C1 segment of cervical spinal cord (tissue), 14 donors: Measurements from ENCODE around the gene ZNF385B.

Experiments
- DNase-seq, 14 donors: peaks; one replicate each; lab custom pipeline; 2025; lab: John Stamatoyannopoulos, UW

Gene ZNF385B

GRCh38 chr2:179446476-179447141 lies 414.8 kb downstream of the ZNF385B start:
- DNase-seq = peak in 1 of 14 donors; percentile 39

DNA sequence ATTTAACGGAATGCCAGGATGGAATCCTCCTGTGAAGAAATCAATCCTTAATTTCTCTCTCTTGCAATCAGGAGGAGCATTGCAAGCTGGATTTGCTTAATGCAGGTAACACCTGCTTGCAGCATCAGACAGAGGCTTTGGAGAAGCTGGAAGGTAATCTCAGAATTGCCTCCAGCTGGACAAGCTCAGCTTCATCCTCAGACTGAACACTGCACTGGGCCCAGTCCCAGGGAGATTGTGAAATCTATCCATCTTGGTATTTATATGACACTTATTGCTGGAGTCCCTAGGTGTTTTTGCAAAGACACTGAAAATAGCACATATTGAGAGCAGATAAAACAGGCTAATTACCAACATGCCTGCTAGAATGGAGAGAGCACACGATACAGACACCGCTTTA lies 417.4 kb downstream of the ZNF385B start:
- no peak for DNase-seq

DNA sequence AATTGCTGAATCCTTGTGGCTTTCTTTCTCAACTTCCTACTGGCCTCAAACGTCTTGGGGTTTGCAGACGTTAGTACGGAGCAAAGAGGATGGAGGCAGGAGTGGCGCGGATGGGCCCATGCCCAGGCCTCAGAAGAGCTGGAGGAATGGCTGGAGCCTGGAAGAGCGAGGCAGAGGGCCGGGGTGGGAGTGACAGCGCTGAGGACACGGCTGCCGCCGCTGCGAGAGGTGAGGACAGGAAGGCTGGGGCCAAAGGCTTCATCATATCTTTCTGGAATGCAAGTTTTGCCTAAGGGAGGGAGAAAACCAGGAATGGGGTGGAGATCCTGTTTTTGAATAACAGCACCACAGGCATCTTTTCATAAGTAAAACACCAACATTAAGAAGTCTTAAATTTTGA lies 418.2 kb downstream of the ZNF385B start:
- DNase-seq = no peak

GRCh38 chr2:179442206-179442605 lies 419.2 kb downstream of the ZNF385B start:
- DNase-seq = no peak

GRCh38 chr2:179441551-179441950 lies 419.9 kb downstream of the ZNF385B start:
- no peak for DNase-seq

- no peak for DNase-seq
These were observed 420.7 kb downstream of the ZNF385B start for GRCh38 chr2:179440642-179441251.

- DNase-seq = no peak
These were observed 422.8 kb downstream of the ZNF385B start for GRCh38 chr2:179438654-179439053.

DNA sequence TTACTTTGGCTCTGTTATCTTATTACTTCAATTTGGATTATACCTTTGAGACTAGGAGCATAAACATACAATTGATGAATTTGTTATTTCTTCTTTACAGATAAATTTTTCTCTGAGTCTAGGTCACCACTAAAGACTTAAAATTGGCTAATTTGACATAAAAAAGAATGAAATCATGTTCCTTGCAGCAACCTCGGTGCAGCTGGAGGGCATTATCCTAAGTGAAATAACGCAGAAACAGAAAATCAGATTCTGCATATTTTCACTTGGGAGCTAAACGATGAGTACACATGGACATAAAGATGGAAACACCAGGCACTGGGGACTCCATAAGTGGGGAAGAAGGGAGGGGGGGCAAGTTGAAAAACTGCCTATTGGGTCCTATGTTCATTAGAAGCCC lies 424.0 kb downstream of the ZNF385B start:
- no peak for DNase-seq

- no peak for DNase-seq
These were observed 425.8 kb downstream of the ZNF385B start for GRCh38 chr2:179435566-179435965.

DNA sequence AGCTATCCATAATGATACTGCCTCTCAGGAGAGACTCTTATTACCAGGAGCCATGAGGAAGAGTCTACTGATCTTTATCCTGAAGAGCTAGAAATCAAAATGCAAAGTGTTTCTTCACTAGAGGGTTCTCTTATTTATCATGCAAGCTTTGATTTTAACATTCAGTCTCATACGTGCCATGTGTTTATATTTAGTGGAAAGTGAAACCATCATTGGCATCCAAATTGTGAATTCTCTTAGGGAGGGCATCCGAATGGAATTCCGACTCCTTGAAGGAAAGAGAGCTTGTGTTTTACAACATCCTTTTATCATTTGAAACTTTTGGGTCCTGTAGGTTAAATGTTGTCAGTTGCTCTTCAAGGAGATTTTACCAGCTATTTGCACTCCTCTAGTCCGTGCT lies 426.4 kb downstream of the ZNF385B start:
- DNase-seq = no peak

- DNase-seq = no peak
These were observed 427.1 kb downstream of the ZNF385B start for GRCh38 chr2:179434357-179434756.

DNA sequence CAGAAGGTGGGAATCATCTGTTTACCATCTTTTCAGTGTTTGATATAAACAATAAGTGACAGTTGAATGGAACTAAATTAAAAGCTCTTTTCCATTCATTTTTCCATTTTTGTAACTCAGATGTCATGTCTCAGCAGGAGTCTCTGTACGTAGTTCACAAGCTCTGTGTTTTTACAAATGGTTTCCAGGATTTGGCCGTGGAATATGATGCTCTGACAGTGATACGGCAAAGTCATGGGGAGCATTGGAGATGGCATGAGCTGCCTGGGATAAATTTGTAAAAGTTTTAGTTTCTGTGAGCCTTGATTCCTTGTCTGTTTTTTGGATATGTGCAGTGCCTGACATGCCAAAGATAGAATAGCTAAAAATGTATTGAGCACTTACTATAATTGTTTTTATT lies 428.7 kb downstream of the ZNF385B start:
- DNase-seq = no peak

- no peak for DNase-seq
These were observed 431.8 kb downstream of the ZNF385B start for GRCh38 chr2:179429597-179429996.

GRCh38 chr2:179429060-179429471 lies 432.3 kb downstream of the ZNF385B start:
- no peak for DNase-seq

DNA sequence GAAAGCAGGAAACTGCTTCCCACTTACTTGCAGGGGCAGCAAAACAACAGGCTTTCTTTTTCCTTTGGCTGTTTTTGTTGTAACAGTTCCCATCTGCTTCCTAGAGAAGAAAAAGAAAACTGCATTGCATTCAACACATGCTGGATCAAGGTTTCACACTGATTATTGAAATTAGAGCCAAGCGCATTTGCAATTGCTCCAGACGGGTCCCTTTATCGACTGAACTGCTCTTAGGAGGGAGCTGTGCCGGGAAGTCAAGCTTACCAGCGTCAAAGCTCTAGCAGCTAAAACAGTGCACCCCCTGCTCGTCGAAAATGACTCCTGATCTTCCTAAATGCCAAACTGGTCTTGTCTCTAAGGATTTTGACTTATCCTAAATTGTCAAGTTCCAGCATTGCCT lies 432.8 kb downstream of the ZNF385B start:
- no peak for DNase-seq

DNA sequence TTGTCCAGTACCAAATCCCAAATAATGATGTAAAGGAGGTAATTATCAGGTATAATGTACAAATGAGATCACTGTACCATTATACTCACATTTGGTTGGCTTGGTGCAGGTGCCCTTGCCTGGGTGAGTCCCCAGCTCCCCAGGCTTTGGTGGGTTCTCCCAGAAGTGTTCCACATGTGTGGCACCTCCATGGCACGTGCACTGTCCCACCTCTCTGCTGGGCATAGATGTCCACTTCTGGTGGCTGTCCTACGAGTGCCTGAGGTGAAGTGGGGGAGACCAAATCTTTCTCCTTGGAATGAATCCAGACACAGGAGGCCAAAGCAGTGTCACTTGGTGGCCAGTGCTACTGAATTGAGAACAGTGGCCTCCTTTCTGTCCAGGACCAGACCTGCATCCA lies 434.3 kb downstream of the ZNF385B start:
- no peak for DNase-seq

DNA sequence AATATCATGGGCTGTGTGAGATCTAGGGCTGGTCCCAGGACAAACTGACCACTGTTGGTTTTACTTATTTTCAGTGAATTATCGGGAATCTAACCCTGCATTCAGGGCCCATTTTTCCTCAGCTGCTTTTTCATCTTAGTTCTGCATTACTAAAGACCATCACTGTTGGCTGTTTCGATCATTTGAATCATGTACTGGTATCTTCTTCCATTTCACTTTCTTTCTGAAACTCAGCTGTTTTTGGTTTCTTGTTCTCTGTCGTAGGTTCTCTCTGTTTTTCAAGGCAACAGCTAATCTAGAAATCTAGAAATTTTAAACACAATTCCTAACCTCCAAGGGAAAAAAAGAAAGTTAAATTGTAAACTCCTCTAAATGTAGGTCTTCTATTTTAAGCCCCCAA lies 436.8 kb downstream of the ZNF385B start:
- no peak for DNase-seq

DNA sequence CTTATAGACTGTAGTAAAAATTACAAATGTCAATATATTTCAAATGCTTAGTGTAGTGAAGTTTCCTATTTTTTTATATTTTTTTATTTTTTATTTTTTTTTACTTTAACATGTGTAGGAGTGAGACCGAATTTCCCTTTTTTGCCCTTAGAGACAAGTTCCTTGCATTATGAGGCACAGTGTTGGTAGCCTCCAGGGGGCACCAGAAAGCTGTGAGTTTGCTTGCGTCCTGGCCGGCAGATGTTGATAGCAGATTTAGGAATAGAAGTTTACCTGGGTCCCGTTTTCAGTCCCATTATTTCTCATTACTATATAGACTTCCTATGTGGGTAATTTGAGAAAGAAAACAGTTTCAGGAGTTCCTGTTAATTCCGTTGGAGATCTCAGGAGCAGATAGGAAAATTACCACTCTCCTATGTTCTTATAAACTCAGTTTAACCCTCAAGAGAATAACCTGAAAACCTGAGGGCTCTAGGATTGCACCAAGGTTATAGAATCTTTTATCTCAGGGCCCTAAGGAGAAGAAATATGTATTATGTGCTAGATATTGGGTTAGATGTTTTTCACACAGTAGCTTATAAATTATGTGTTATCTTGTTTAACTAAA lies 439.3 kb downstream of the ZNF385B start:
- DNase-seq = peak in 6 of 14 donors; percentile 1 to 21 (median 9)

DNA sequence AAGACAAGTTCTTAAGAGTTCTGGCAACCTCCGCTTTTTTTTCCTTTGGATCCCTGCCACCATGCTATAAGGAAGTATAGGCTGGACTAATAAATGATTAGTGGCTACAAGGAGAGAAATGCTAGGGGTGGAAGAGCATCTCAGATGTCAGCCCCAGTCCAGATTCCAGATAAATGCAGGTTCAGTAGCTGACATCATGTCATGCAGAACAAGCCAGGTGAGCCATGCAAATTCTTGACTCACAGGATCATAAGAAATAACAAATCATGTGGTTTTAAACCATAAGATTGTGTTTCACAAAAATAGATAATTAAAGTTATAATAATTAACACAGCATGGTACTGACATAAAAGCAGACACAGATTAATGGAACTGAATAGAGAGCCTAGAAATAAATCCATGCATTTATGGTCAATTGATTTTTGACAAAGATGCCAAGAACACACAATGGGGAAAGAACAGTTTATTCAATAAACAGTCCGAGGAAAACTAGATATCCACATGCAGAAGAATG lies 443.9 kb downstream of the ZNF385B start:
- DNase-seq = no peak

DNA sequence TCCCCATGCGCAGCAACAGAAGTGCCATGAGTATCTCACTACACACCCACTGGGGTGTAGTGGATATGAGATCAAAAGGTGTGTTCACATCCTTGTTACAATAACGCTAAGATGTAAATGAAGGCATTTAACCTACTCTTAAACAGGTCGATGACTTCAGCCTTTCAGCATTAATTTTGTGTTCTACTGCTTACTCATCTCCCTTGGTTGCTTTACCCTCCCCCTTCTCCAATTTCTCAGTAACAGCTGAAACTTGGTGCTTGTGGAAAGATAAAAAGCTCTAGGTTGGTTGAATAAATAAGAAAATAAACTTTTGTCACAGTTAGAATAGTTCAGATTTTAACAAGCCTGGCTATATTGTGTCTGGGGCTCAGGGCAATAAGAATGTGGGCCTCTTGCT lies 449.3 kb downstream of the ZNF385B start:
- no peak for DNase-seq

DNA sequence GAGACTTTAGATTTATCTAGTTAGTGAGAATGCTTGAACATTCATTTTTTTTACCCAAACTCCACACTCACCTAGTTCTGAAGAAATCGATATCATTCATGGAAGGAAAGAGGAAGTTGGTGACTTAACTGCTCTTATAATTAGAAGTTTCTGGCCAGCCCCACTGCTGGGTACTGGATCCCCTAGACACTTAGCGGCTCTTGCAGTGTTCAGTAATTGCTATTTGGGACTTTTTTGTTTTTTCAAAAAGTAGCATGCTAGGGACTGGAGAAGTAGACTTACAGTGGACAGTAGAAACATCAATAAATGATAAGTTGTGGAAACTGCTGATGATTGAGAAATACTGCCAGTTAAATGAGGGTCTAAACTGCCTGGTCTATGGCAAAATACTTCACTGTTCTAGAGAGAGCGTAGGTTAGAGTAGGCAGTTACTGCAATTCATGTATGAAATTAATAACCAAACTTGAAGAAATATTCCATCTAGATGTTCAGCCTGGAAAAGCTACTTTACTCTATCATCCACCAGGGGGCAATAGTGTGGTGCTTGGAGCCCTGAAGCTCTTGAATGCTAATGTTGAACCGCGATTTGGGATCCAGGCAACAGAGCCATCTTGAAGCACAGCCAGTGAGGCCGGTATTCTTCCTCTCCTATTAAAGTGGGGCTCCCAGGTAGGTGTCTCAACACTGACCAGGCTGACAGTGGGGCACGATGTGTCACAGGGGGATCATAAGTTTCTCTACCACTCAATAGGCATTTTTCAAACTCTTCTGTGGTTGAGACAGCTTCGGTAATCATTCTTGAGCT lies 450.7 kb downstream of the ZNF385B start:
- peak in 5 of 14 donors; percentile 10 to 37 (median 15) for DNase-seq

DNA sequence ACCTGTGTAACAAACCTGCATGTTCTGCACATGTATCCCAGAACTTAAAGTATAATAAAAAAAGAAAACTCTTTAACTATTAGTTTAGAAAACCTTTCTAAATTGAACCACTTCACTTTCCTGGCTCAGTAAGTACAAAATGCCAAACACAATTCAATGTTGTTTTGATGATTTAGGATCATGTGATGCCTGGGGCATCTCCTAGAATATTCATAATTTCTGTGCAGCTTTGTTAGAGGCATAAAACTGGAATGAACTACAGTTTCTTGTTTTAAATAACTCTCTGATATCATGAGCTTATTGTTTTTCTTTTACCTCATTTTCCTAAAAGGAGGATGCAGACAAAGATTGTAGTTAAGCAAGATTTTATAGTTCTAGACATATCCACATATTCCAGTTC lies 457.8 kb downstream of the ZNF385B start:
- DNase-seq = no peak
